Chondrocyte (in vitro differentiated cells): Measurements from ENCODE around the gene CDK17. TPM values are rescaled to one million over a fixed set of nuclear protein-coding genes. Genes with fewer than 3 reads are reported as not detected.

Experiments used
- DNase-seq: peaks from one replicate; pipeline ENCODE4 v3.0.0; 2021; ENCODE audit warnings: mixed read lengths, low spot score
- H3K27ac Mint-ChIP-seq: one replicate; pipeline ENCODE4 v1.8.0; 2021; ENCODE audit warnings: mild to moderate bottlenecking, moderate library complexity, mixed read lengths; ENCODE audit not compliant: unreplicated experiment
- H3K27me3 Mint-ChIP-seq: 2 replicates; pipeline ENCODE4 v1.8.0; 2021; ENCODE audit warnings: low read depth, mixed read lengths
- H3K36me3 Mint-ChIP-seq: 2 replicates; pipeline ENCODE4 v1.8.0; 2021; ENCODE audit warnings: low read depth, mixed read lengths
- H3K4me1 Mint-ChIP-seq: 2 replicates; pipeline ENCODE4 v1.8.0; 2021; ENCODE audit warnings: low read depth, mild to moderate bottlenecking, mixed read lengths
- H3K4me3 Mint-ChIP-seq: one replicate; pipeline ENCODE4 v1.8.0; 2021; ENCODE audit warnings: mild to moderate bottlenecking, moderate library complexity, mixed read lengths; ENCODE audit not compliant: unreplicated experiment
- H3K9me3 Mint-ChIP-seq: 2 replicates; pipeline ENCODE4 v1.8.0; 2021; ENCODE audit warnings: low read depth, mixed read lengths
- CTCF ChIP-seq: fragments of 200-600 bp; sonication (generic); IDR thresholded peaks from 2 replicates; pipeline ENCODE4 v1.5.0; 2021; ENCODE audit warnings: antibody characterized with exemption, mild to moderate bottlenecking, moderate library complexity
- total RNA-seq: library from RNA; stranded (reverse); gene quantifications from 3 replicates; pipeline ENCODE4 v1.2.1, GENCODE V29; 2021

Gene CDK17
- total RNA-seq, 1 donor from 2014 or later, result 28.5 TPM

GRCh38 chr12:96366381-96366654 is 33.9 kb downstream of the CDK17 start:
- Mint-ChIP-seq H3K27ac (peak overlapping the region; percentile 81), H3K4me1 (peaks cover 55% of the 10 kb centered on the region), H3K9me3 (no peaks in the 10 kb centered on the region)

GRCh38 chr12:96365604-96366380 is 34.4 kb downstream of the CDK17 start:
- Mint-ChIP-seq H3K36me3 (no peaks in the 10 kb centered on the region), H3K27ac (peak overlapping the region; percentile 82)
- DNase-seq, result no peak

More at GRCh38 chr12:96366381-96366654, 33.9 kb downstream of the CDK17 start:
- Mint-ChIP-seq H3K27me3 (no peaks in the 10 kb centered on the region), H3K36me3 (no peaks in the 10 kb centered on the region), H3K4me3 (no peak overlapping the region)
- DNase-seq, result no peak
- TF ChIP-seq CTCF, result no peak

GRCh38 chr12:96364092-96364700 is 36.0 kb downstream of the CDK17 start:
- H3K27ac Mint-ChIP-seq, result peak overlapping the region; percentile 70
- no peaks in the 10 kb centered on the region for H3K36me3 Mint-ChIP-seq
- no peak for DNase-seq
- no peaks in the 10 kb centered on the region for H3K27me3 Mint-ChIP-seq
- H3K4me1 Mint-ChIP-seq, result peaks cover 44% of the 10 kb centered on the region
- H3K4me3 Mint-ChIP-seq, result no peak overlapping the region
- no peaks in the 10 kb centered on the region for H3K9me3 Mint-ChIP-seq
- TF ChIP-seq CTCF, result no peak

More at GRCh38 chr12:96365604-96366380, 34.4 kb downstream of the CDK17 start:
- TF ChIP-seq CTCF, result no peak
- Mint-ChIP-seq H3K9me3 (no peaks in the 10 kb centered on the region), H3K27me3 (no peaks in the 10 kb centered on the region), H3K4me3 (no peak overlapping the region), H3K4me1 (peaks cover 49% of the 10 kb centered on the region)

GRCh38 chr12:96361074-96361473 is 39.2 kb downstream of the CDK17 start:
- Mint-ChIP-seq H3K4me3 (no peak overlapping the region), H3K27me3 (no peaks in the 10 kb centered on the region), H3K27ac (no peak overlapping the region), H3K9me3 (no peaks in the 10 kb centered on the region), H3K4me1 (peaks cover 29% of the 10 kb centered on the region), H3K36me3 (no peaks in the 10 kb centered on the region)
- no peak for DNase-seq
- no peak for TF ChIP-seq CTCF

GRCh38 chr12:96360550-96360949 is 39.7 kb downstream of the CDK17 start:
- no peaks in the 10 kb centered on the region for H3K36me3 Mint-ChIP-seq
- TF ChIP-seq CTCF, result no peak
- no peak for DNase-seq
- no peaks in the 10 kb centered on the region for H3K9me3 Mint-ChIP-seq
- H3K4me1 Mint-ChIP-seq, result peaks cover 24% of the 10 kb centered on the region
- H3K4me3 Mint-ChIP-seq, result no peak overlapping the region
- H3K27ac Mint-ChIP-seq, result no peak overlapping the region
- no peaks in the 10 kb centered on the region for H3K27me3 Mint-ChIP-seq
